ENCODE results near the gene CXCL12.

The CXCL12 gene

GRCh38 chr10:44399659-44400451 lies 15.0 kb upstream of the CXCL12 start:
- Histone ChIP-seq H3K27ac (ENCODE audit: low read depth, low read length) (peak overlapping the region; percentile 60), H3K36me3 (ENCODE audit: control insufficient read depth, insufficient read depth, low read length) (no peaks in the 10 kb centered on the region), H3K9me3 (ENCODE audit: control insufficient read depth, insufficient read depth, low read length) (no peaks in the 10 kb centered on the region), H3K9ac (ENCODE audit: low read depth, low read length) (no peak overlapping the region), H3K4me3 (ENCODE audit: low read depth, low read length) (peak overlapping the region; percentile 28; the same call in 1 of the 2 replicates), H3K27me3 (ENCODE audit: control insufficient read depth, insufficient read depth, low read length) (peaks cover 18% of the 10 kb centered on the region; the same call in 1 of the 2 replicates), H3K4me1 (ENCODE audit: control insufficient read depth, insufficient read depth, low read length) (peaks cover 55% of the 10 kb centered on the region)

GRCh38 chr10:44398747-44399658 lies 14.1 kb upstream of the CXCL12 start:
- Histone ChIP-seq H3K27me3 (ENCODE audit: control insufficient read depth, insufficient read depth, low read length) (peaks cover 18% of the 10 kb centered on the region; the same call in 1 of the 2 replicates), H3K4me1 (ENCODE audit: control insufficient read depth, insufficient read depth, low read length) (peaks cover 55% of the 10 kb centered on the region), H3K27ac (ENCODE audit: low read depth, low read length) (no peak overlapping the region)

GRCh38 chr10:44398271-44398670 lies 13.4 kb upstream of the CXCL12 start:
- Histone ChIP-seq H3K27ac (ENCODE audit: low read depth, low read length) (no peak overlapping the region), H3K9ac (ENCODE audit: low read depth, low read length) (no peak overlapping the region), H3K36me3 (ENCODE audit: control insufficient read depth, insufficient read depth, low read length) (no peaks in the 10 kb centered on the region), H3K9me3 (ENCODE audit: control insufficient read depth, insufficient read depth, low read length) (no peaks in the 10 kb centered on the region), H3K4me1 (ENCODE audit: control insufficient read depth, insufficient read depth, low read length) (peaks cover 55% of the 10 kb centered on the region), H3K4me3 (ENCODE audit: low read depth, low read length) (no peak overlapping the region), H3K27me3 (ENCODE audit: control insufficient read depth, insufficient read depth, low read length) (peaks cover 18% of the 10 kb centered on the region; the same call in 1 of the 2 replicates)

More at GRCh38 chr10:44398747-44399658, 14.1 kb upstream of the CXCL12 start:
- Histone ChIP-seq H3K9ac (ENCODE audit: low read depth, low read length) (no peak overlapping the region), H3K36me3 (ENCODE audit: control insufficient read depth, insufficient read depth, low read length) (no peaks in the 10 kb centered on the region), H3K9me3 (ENCODE audit: control insufficient read depth, insufficient read depth, low read length) (no peaks in the 10 kb centered on the region), H3K4me3 (ENCODE audit: low read depth, low read length) (no peak overlapping the region)

GRCh38 chr10:44397476-44398225 lies 12.8 kb upstream of the CXCL12 start:
- Histone ChIP-seq H3K4me3 (ENCODE audit: low read depth, low read length) (no peak overlapping the region), H3K27ac (ENCODE audit: low read depth, low read length) (no peak overlapping the region), H3K9ac (ENCODE audit: low read depth, low read length) (no peak overlapping the region), H3K36me3 (ENCODE audit: control insufficient read depth, insufficient read depth, low read length) (no peaks in the 10 kb centered on the region), H3K27me3 (ENCODE audit: control insufficient read depth, insufficient read depth, low read length) (peaks cover 18% of the 10 kb centered on the region; the same call in 1 of the 2 replicates), H3K9me3 (ENCODE audit: control insufficient read depth, insufficient read depth, low read length) (no peaks in the 10 kb centered on the region), H3K4me1 (ENCODE audit: control insufficient read depth, insufficient read depth, low read length) (peaks cover 53% of the 10 kb centered on the region)

GRCh38 chr10:44396671-44397191 lies 11.8 kb upstream of the CXCL12 start:
- Histone ChIP-seq H3K4me1 (ENCODE audit: control insufficient read depth, insufficient read depth, low read length) (peaks cover 44% of the 10 kb centered on the region), H3K27me3 (ENCODE audit: control insufficient read depth, insufficient read depth, low read length) (peaks cover 18% of the 10 kb centered on the region; the same call in 1 of the 2 replicates), H3K9me3 (ENCODE audit: control insufficient read depth, insufficient read depth, low read length) (no peaks in the 10 kb centered on the region), H3K4me3 (ENCODE audit: low read depth, low read length) (no peak overlapping the region), H3K36me3 (ENCODE audit: control insufficient read depth, insufficient read depth, low read length) (no peaks in the 10 kb centered on the region), H3K27ac (ENCODE audit: low read depth, low read length) (no peak overlapping the region), H3K9ac (ENCODE audit: low read depth, low read length) (no peak overlapping the region)

- Histone ChIP-seq H3K9me3 (ENCODE audit: control insufficient read depth, insufficient read depth, low read length) (no peaks in the 10 kb centered on the region), H3K4me1 (ENCODE audit: control insufficient read depth, insufficient read depth, low read length) (peaks cover 38% of the 10 kb centered on the region), H3K36me3 (ENCODE audit: control insufficient read depth, insufficient read depth, low read length) (no peaks in the 10 kb centered on the region), H3K27me3 (ENCODE audit: control insufficient read depth, insufficient read depth, low read length) (peaks cover 18% of the 10 kb centered on the region; the same call in 1 of the 2 replicates), H3K4me3 (ENCODE audit: low read depth, low read length) (no peak overlapping the region), H3K27ac (ENCODE audit: low read depth, low read length) (no peak overlapping the region), H3K9ac (ENCODE audit: low read depth, low read length) (no peak overlapping the region)
Measured at GRCh38 chr10:44395902-44396670, 11.2 kb upstream of the CXCL12 start.

- Histone ChIP-seq H3K4me1 (ENCODE audit: control insufficient read depth, insufficient read depth, low read length) (peaks cover 33% of the 10 kb centered on the region), H3K9ac (ENCODE audit: low read depth, low read length) (no peak overlapping the region), H3K36me3 (ENCODE audit: control insufficient read depth, insufficient read depth, low read length) (no peaks in the 10 kb centered on the region), H3K27me3 (ENCODE audit: control insufficient read depth, insufficient read depth, low read length) (peaks cover 18% of the 10 kb centered on the region; the same call in 1 of the 2 replicates), H3K4me3 (ENCODE audit: low read depth, low read length) (no peak overlapping the region), H3K9me3 (ENCODE audit: control insufficient read depth, insufficient read depth, low read length) (no peaks in the 10 kb centered on the region), H3K27ac (ENCODE audit: low read depth, low read length) (no peak overlapping the region)
Measured at GRCh38 chr10:44395396-44395795, 10.5 kb upstream of the CXCL12 start.

GRCh38 chr10:44394696-44395381 lies 9.9 kb upstream of the CXCL12 start:
- H3K36me3 ChIP-seq (ENCODE audit: control insufficient read depth, insufficient read depth, low read length), result no peaks in the 10 kb centered on the region
- H3K4me1 ChIP-seq (ENCODE audit: control insufficient read depth, insufficient read depth, low read length), result peaks cover 27% of the 10 kb centered on the region
- H3K27ac ChIP-seq (ENCODE audit: low read depth, low read length), result no peak overlapping the region
- no peak overlapping the region for H3K4me3 ChIP-seq (ENCODE audit: low read depth, low read length)
- peaks cover 18% of the 10 kb centered on the region; the same call in 1 of the 2 replicates for H3K27me3 ChIP-seq (ENCODE audit: control insufficient read depth, insufficient read depth, low read length)
- H3K9ac ChIP-seq (ENCODE audit: low read depth, low read length), result no peak overlapping the region
- H3K9me3 ChIP-seq (ENCODE audit: control insufficient read depth, insufficient read depth, low read length), result no peaks in the 10 kb centered on the region

GRCh38 chr10:44393834-44394547 lies 9.1 kb upstream of the CXCL12 start:
- peaks cover 19% of the 10 kb centered on the region for H3K4me1 ChIP-seq (ENCODE audit: control insufficient read depth, insufficient read depth, low read length)
- no peaks in the 10 kb centered on the region for H3K36me3 ChIP-seq (ENCODE audit: control insufficient read depth, insufficient read depth, low read length)
- H3K27ac ChIP-seq (ENCODE audit: low read depth, low read length), result no peak overlapping the region
- H3K9me3 ChIP-seq (ENCODE audit: control insufficient read depth, insufficient read depth, low read length), result no peaks in the 10 kb centered on the region
- H3K27me3 ChIP-seq (ENCODE audit: control insufficient read depth, insufficient read depth, low read length), result peaks cover 11% of the 10 kb centered on the region; the same call in 1 of the 2 replicates
- no peak overlapping the region for H3K4me3 ChIP-seq (ENCODE audit: low read depth, low read length)
- no peak overlapping the region for H3K9ac ChIP-seq (ENCODE audit: low read depth, low read length)

Measured in HUES48 (cell line).